ENCODE results near the gene OPCML. TPM values are rescaled to one million over a fixed set of nuclear protein-coding genes. Genes with fewer than 3 reads are reported as not detected.

The OPCML gene
- total RNA-seq, 1 donor from 2014 or later, result not detected

DNA sequence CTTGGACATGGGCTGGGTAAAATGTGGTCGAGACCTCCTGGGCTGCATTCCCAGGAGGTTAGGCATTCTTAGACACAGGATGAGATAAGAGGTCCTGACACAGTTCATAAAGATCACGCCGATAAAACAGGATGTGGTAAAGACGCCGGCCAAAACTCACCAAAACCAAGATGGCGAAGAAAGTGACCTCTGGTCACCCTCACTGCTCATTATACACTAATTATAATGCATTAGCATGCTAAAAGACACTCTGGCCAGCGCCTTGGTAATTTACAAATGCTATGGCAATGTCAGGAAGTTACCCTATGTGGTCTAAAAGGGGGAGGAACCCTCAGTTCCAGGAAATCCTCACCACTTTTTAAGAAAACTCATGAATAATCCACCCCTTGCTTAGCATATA is 983.3 kb downstream of the OPCML start:
- Histone ChIP-seq H3K4me1 (no peaks in the 10 kb centered on the region), H3K27ac (no peak overlapping the region), H3K4me3 (no peak overlapping the region), H3K9me3 (no peaks in the 10 kb centered on the region), H3K36me3 (no peaks in the 10 kb centered on the region), H3K27me3 (no peaks in the 10 kb centered on the region)
- intact Hi-C loops (cut with DNase I), result no loop called here
- DNase-seq (ENCODE audit: extremely low spot score in 2 of 2), result no peak
- no peak for TF ChIP-seq POLR2AphosphoS5 (IDR thresholded peaks at IDR 0.05; ENCODE audit: insufficient read depth in 1 of 2, low read depth in 1 of 2)
- TF ChIP-seq, protein P1, sequence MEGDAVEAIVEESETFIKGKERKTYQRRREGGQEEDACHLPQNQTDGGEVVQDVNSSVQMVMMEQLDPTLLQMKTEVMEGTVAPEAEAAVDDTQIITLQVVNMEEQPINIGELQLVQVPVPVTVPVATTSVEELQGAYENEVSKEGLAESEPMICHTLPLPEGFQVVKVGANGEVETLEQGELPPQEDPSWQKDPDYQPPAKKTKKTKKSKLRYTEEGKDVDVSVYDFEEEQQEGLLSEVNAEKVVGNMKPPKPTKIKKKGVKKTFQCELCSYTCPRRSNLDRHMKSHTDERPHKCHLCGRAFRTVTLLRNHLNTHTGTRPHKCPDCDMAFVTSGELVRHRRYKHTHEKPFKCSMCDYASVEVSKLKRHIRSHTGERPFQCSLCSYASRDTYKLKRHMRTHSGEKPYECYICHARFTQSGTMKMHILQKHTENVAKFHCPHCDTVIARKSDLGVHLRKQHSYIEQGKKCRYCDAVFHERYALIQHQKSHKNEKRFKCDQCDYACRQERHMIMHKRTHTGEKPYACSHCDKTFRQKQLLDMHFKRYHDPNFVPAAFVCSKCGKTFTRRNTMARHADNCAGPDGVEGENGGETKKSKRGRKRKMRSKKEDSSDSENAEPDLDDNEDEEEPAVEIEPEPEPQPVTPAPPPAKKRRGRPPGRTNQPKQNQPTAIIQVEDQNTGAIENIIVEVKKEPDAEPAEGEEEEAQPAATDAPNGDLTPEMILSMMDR (IDR thresholded peaks at IDR 0.05), result no peak
- no peak for TF ChIP-seq POLR2A (IDR thresholded peaks at IDR 0.05)

DNA sequence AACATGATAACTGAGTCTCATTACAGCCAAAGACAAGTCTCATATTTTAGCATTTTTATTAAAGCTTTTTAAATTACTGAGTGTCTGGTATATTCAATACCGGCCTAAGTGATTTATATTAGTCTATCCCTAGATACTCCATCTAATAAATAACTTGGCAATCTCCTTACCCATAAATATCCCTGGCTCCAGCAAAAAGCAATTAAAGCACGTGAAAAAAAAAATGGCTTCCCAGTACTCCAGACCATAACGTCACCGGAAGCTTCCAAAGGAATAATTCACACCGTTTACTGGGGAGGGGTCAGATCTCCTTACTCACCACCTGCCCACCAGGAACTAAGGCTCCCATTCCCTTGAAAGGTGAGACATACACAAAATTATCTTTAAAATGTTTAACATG is 988.3 kb downstream of the OPCML start:
- no peak overlapping the region for H3K27ac ChIP-seq
- no peak overlapping the region for H3K4me3 ChIP-seq
- H3K9me3 ChIP-seq, result no peaks in the 10 kb centered on the region
- no peaks in the 10 kb centered on the region for H3K36me3 ChIP-seq
- H3K4me1 ChIP-seq, result no peaks in the 10 kb centered on the region
- intact Hi-C loops (cut with DNase I), result no loop called here
- H3K27me3 ChIP-seq, result no peaks in the 10 kb centered on the region
- DNase-seq (ENCODE audit: extremely low spot score in 2 of 2), result no peak
- no peak for TF ChIP-seq POLR2A (IDR thresholded peaks at IDR 0.05)
- TF ChIP-seq POLR2AphosphoS5 (IDR thresholded peaks at IDR 0.05; ENCODE audit: insufficient read depth in 1 of 2, low read depth in 1 of 2), result no peak
- TF ChIP-seq, protein P1 (IDR thresholded peaks at IDR 0.05), result no peak

GRCh38 chr11:132541794-132542193 is 990.5 kb downstream of the OPCML start:
- no peak for DNase-seq (ENCODE audit: extremely low spot score in 2 of 2)
- Histone ChIP-seq H3K4me1 (no peaks in the 10 kb centered on the region), H3K4me3 (no peak overlapping the region), H3K36me3 (no peaks in the 10 kb centered on the region), H3K9me3 (no peaks in the 10 kb centered on the region), H3K27ac (no peak overlapping the region), H3K27me3 (no peaks in the 10 kb centered on the region)
- TF ChIP-seq POLR2A (IDR thresholded peaks at IDR 0.05), result no peak
- no peak for TF ChIP-seq POLR2AphosphoS5 (IDR thresholded peaks at IDR 0.05; ENCODE audit: insufficient read depth in 1 of 2, low read depth in 1 of 2)
- TF ChIP-seq, protein P1 (IDR thresholded peaks at IDR 0.05), result no peak
- intact Hi-C loops (cut with DNase I), result no loop called here

- H3K4me1 ChIP-seq, result no peaks in the 10 kb centered on the region
- H3K27me3 ChIP-seq, result no peaks in the 10 kb centered on the region
- no peak overlapping the region for H3K4me3 ChIP-seq
- no peaks in the 10 kb centered on the region for H3K9me3 ChIP-seq
- intact Hi-C loops (cut with DNase I), result no loop called here
- DNase-seq (ENCODE audit: extremely low spot score in 2 of 2), result no peak
- no peaks in the 10 kb centered on the region for H3K36me3 ChIP-seq
- H3K27ac ChIP-seq, result no peak overlapping the region
- TF ChIP-seq POLR2AphosphoS5 (IDR thresholded peaks at IDR 0.05; ENCODE audit: insufficient read depth in 1 of 2, low read depth in 1 of 2) (no peak), POLR2A (IDR thresholded peaks at IDR 0.05) (no peak)
- TF ChIP-seq, protein P1 (IDR thresholded peaks at IDR 0.05), result no peak
Observed at GRCh38 chr11:132540581-132540980, 991.7 kb downstream of the OPCML start.

DNA sequence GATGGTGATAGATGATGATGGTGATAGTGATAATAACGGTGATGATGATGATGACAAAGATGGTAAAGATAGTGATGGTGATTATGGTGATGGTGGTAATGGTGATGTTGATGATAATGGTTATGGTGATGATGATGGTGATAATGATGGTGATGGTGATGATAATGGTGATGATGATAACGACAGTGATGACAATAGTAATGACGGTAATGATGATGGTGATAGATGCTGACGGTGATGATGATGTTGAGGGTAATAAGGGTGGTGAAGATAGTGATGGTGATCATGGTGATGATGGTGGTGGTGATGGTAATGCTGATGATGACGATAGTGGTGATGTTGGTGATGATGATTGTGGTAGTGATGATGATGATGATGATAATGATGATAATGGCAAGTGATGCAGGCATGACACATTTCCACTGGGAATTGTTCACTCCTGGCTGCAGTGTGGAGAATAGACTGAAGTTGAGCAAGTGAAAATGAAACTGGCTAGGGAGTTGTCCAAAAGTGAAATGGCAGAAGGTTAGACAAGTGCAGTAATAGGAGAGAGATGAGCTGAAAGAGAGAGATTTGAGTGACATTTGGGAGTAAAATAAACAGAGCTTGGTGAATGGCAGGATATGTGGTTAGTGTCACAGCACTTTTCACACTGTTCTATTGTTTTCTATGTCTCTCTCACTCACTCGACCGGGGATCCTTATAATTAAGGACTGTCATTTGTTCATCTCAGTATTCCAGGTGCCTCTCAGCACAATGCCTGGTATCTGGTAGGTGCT is 992.5 kb downstream of the OPCML start:
- Histone ChIP-seq H3K4me1 (no peaks in the 10 kb centered on the region), H3K27me3 (no peaks in the 10 kb centered on the region), H3K27ac (no peak overlapping the region), H3K36me3 (no peaks in the 10 kb centered on the region), H3K4me3 (no peak overlapping the region), H3K9me3 (no peaks in the 10 kb centered on the region)
- intact Hi-C loops (cut with DNase I), result no loop called here
- TF ChIP-seq POLR2A (IDR thresholded peaks at IDR 0.05) (no peak), POLR2AphosphoS5 (IDR thresholded peaks at IDR 0.05; ENCODE audit: insufficient read depth in 1 of 2, low read depth in 1 of 2) (no peak)
- TF ChIP-seq, protein P1 (IDR thresholded peaks at IDR 0.05), result no peak
- no peak for DNase-seq (ENCODE audit: extremely low spot score in 2 of 2)

Measured in vagina (tissue), 2 donors.